HepG2 (cell line): ENCODE results near the gene EIF2S2. TPM values are rescaled to one million over a fixed set of nuclear protein-coding genes. Genes with fewer than 3 reads are reported as not detected.

Source experiments
- EP300 ChIP-seq, 3 experiments: sonication (generic) in 1 of 3; formaldehyde crosslinking in 1 of 3; IDR thresholded peaks; 2 replicates each; pipeline versions ENCODE4 v1.5.1 to v1.6.1; 2011 to 2020; ENCODE audit warnings: low read depth in 2 of 3, low read length in 2 of 3, borderline replicate concordance in 1 of 3, improper control_type of control experiment in 1 of 3, mild to moderate bottlenecking in 1 of 3, missing genetic modification reagents in 1 of 3, moderate library complexity in 1 of 3
- FIP1L1 ChIP-seq: fragments of 200-400 bp; formaldehyde crosslinking; IDR thresholded peaks from 2 replicates; pipeline ENCODE4 v1.6.1; 2018; ENCODE audit warnings: low read depth, mild to moderate bottlenecking, low read length, moderate library complexity, borderline replicate concordance; ENCODE audit not compliant: insufficient read depth
- KLF6 ChIP-seq: IDR thresholded peaks from 2 replicates; pipeline ENCODE4 v1.8.0; 2016; ENCODE audit warnings: missing biosample characterization, missing genetic modification reagents
- MYNN ChIP-seq: sonication (generic); formaldehyde crosslinking; IDR thresholded peaks from 2 replicates; pipeline ENCODE4 v1.4.0; 2020; ENCODE audit warnings: mild to moderate bottlenecking, low read depth, missing genetic modification reagents
- NFKBIZ ChIP-seq: IDR thresholded peaks from 2 replicates; pipeline ENCODE4 v1.6.1; 2018; ENCODE audit warnings: missing genetic modification reagents, missing compliant biosample characterization
- NR1H2 ChIP-seq: sonication (generic); formaldehyde crosslinking; IDR thresholded peaks from 2 replicates; pipeline ENCODE4 v1.8.1; 2022; ENCODE audit warnings: low read depth, missing genetic modification reagents, borderline replicate concordance
- ONECUT2 ChIP-seq: sonication (generic); formaldehyde crosslinking; IDR thresholded peaks from 2 replicates; pipeline ENCODE4 v1.4.0; 2020; ENCODE audit warnings: missing genetic modification reagents
- RAD21 ChIP-seq: fragments of 450-650 bp; formaldehyde crosslinking; IDR thresholded peaks from 2 replicates; pipeline ENCODE4 v1.5.0; 2020; ENCODE audit warnings: mild to moderate bottlenecking
- SETDB1 ChIP-seq: sonication (generic); formaldehyde crosslinking; IDR thresholded peaks from 2 replicates; pipeline ENCODE4 v1.5.1; 2020; ENCODE audit warnings: missing genetic modification reagents, mild to moderate bottlenecking, borderline replicate concordance
- SP1 ChIP-seq, 2 experiments: fragments of 450-650 bp in 1 of 2; sonication (generic) in 1 of 2; formaldehyde crosslinking in 1 of 2; IDR thresholded peaks; 2 replicates each; pipeline versions ENCODE4 v1.4.0 to v1.6.1; 2016 to 2020; ENCODE audit warnings: missing genetic modification reagents in 1 of 2
- ZNF17 ChIP-seq: sonication (generic); formaldehyde crosslinking; IDR thresholded peaks from 2 replicates; pipeline ENCODE4 v1.5.0; 2020; ENCODE audit warnings: mild to moderate bottlenecking, missing genetic modification reagents
- ZNF550 ChIP-seq: sonication (generic); formaldehyde crosslinking; IDR thresholded peaks from 2 replicates; pipeline ENCODE4 v1.4.0; 2020; ENCODE audit warnings: mild to moderate bottlenecking, missing genetic modification reagents, borderline replicate concordance
- ZNF747 ChIP-seq: sonication (generic); formaldehyde crosslinking; IDR thresholded peaks from 2 replicates; pipeline ENCODE4 v1.8.1; 2023; ENCODE audit warnings: missing genetic modification reagents, mild to moderate bottlenecking, borderline replicate concordance
- polyA plus RNA-seq, 8 experiments: library from polyadenylated mRNA; depleted of rRNA in 3 of 8; stranded (reverse) in 7 of 8; unstranded in 1 of 8; fragments of >200 nt; fragmentation: Illumina TruSeq in 4 of 8; extraction: Trizol in 4 of 8; gene quantifications; 2 replicates each; pipeline versions ENCODE4 v1.2.1 to v1.2.3, GENCODE V29; 2011 to 2016; ENCODE audit warnings: low read depth in 4 of 8, missing spikeins in 1 of 8, mixed read lengths in 1 of 8; ENCODE audit not compliant: insufficient read depth in 1 of 8
- total RNA-seq, 5 experiments: library from RNA; depleted of rRNA; stranded (reverse); fragments of >200 nt; fragmentation: Illumina TruSeq; extraction: Trizol; gene quantifications; 2 replicates each; pipeline ENCODE4 v1.2.3, GENCODE V29; 2016; ENCODE audit warnings: low read depth in 1 of 5
- TF ChIP-seq, protein P1 (sequence below): sonication (generic); formaldehyde crosslinking; conservative IDR thresholded peaks from 2 replicates; pipeline ENCODE4 v1.4.0; 2020; ENCODE audit warnings: missing genetic modification reagents
- TF ChIP-seq, protein P2 (sequence below): sonication (generic); formaldehyde crosslinking; IDR thresholded peaks from 2 replicates; pipeline ENCODE4 v1.8.1; 2023; ENCODE audit warnings: mild to moderate bottlenecking, inconsistent platforms, moderate library complexity, missing genetic modification reagents, borderline replicate concordance
- TF ChIP-seq, protein P3 (sequence below): sonication (generic); formaldehyde crosslinking; IDR thresholded peaks from 2 replicates; pipeline ENCODE4 v1.4.0; 2020; ENCODE audit warnings: missing genetic modification reagents, borderline replicate concordance
- TF ChIP-seq, protein P4 (sequence below): IDR thresholded peaks from 2 replicates; pipeline ENCODE4 v1.6.1; 2016; ENCODE audit warnings: mild to moderate bottlenecking

The EIF2S2 gene
- total and polyA plus RNA-seq, 2 of the 13 experiments (the other 11 are each of a cell fraction or from before 2014, with no cell fraction given), result 126 to 213 TPM

GRCh38 chr20:34111702-34112599 is at the start of gene EIF2S2 (continued):
- TF ChIP-seq, protein P1, sequence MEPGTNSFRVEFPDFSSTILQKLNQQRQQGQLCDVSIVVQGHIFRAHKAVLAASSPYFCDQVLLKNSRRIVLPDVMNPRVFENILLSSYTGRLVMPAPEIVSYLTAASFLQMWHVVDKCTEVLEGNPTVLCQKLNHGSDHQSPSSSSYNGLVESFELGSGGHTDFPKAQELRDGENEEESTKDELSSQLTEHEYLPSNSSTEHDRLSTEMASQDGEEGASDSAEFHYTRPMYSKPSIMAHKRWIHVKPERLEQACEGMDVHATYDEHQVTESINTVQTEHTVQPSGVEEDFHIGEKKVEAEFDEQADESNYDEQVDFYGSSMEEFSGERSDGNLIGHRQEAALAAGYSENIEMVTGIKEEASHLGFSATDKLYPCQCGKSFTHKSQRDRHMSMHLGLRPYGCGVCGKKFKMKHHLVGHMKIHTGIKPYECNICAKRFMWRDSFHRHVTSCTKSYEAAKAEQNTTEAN, result peak; percentile 88
- TF ChIP-seq, protein P2, sequence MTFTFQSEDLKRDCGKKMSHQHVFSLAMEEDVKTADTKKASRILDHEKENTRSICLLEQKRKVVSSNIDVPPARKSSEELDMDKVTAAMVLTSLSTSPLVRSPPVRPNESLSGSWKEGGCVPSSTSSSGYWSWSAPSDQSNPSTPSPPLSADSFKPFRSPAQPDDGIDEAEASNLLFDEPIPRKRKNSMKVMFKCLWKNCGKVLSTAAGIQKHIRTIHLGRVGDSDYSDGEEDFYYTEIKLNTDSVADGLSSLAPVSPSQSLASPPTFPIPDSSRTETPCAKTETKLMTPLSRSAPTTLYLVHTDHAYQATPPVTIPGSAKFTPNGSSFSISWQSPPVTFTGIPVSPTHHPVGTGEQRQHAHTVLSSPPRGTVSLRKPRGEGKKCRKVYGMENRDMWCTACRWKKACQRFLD (CRISPR knock-in tag), result peak; percentile 99
- TF ChIP-seq ZNF17 (CRISPR knock-in tag) (no peak; the same call in 1 of the 2 replicates), NFKBIZ (CRISPR knock-in tag) (peak; percentile 96; the same call in 1 of the 2 replicates), EP300 (IDR thresholded peaks at IDR 0.05; ENCODE audit: low read depth in 2 of 2, low read length in 2 of 2) (peak in 1 of 2 experiments; percentile 76; a peak in 2 of 4 replicates), EP300 (CRISPR knock-in tag; IDR thresholded peaks at IDR 0.05; ENCODE audit: borderline replicate concordance) (peak; percentile 69; the same call in 1 of the 2 replicates), SP1 (IDR thresholded peaks at IDR 0.05) (no peak), SP1 (CRISPR knock-in tag; IDR thresholded peaks at IDR 0.05) (0 out of 2 replicates have a peak, but pooled peaks have one; percentile 17), NR1H2 (CRISPR knock-in tag) (no peak; the same call in 1 of the 2 replicates), ZNF550 (CRISPR knock-in tag) (peak; percentile 90; the same call in 1 of the 2 replicates), ZNF747 (peak; percentile 84; the same call in 1 of the 2 replicates), FIP1L1 (peak; percentile 98), KLF6 (peak; percentile 97), ONECUT2 (CRISPR knock-in tag) (no peak; the same call in 1 of the 2 replicates), RAD21 (CRISPR knock-in tag) (peak; percentile 83), SETDB1 (no peak), MYNN (CRISPR knock-in tag) (peak; percentile 77)
- TF ChIP-seq, protein P3, sequence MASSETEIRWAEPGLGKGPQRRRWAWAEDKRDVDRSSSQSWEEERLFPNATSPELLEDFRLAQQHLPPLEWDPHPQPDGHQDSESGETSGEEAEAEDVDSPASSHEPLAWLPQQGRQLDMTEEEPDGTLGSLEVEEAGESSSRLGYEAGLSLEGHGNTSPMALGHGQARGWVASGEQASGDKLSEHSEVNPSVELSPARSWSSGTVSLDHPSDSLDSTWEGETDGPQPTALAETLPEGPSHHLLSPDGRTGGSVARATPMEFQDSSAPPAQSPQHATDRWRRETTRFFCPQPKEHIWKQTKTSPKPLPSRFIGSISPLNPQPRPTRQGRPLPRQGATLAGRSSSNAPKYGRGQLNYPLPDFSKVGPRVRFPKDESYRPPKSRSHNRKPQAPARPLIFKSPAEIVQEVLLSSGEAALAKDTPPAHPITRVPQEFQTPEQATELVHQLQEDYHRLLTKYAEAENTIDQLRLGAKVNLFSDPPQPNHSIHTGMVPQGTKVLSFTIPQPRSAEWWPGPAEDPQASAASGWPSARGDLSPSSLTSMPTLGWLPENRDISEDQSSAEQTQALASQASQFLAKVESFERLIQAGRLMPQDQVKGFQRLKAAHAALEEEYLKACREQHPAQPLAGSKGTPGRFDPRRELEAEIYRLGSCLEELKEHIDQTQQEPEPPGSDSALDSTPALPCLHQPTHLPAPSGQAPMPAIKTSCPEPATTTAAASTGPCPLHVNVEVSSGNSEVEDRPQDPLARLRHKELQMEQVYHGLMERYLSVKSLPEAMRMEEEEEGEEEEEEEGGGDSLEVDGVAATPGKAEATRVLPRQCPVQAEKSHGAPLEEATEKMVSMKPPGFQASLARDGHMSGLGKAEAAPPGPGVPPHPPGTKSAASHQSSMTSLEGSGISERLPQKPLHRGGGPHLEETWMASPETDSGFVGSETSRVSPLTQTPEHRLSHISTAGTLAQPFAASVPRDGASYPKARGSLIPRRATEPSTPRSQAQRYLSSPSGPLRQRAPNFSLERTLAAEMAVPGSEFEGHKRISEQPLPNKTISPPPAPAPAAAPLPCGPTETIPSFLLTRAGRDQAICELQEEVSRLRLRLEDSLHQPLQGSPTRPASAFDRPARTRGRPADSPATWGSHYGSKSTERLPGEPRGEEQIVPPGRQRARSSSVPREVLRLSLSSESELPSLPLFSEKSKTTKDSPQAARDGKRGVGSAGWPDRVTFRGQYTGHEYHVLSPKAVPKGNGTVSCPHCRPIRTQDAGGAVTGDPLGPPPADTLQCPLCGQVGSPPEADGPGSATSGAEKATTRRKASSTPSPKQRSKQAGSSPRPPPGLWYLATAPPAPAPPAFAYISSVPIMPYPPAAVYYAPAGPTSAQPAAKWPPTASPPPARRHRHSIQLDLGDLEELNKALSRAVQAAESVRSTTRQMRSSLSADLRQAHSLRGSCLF (CRISPR knock-in tag), result peak; percentile 94; the same call in 1 of the 2 replicates
- TF ChIP-seq, protein P4, sequence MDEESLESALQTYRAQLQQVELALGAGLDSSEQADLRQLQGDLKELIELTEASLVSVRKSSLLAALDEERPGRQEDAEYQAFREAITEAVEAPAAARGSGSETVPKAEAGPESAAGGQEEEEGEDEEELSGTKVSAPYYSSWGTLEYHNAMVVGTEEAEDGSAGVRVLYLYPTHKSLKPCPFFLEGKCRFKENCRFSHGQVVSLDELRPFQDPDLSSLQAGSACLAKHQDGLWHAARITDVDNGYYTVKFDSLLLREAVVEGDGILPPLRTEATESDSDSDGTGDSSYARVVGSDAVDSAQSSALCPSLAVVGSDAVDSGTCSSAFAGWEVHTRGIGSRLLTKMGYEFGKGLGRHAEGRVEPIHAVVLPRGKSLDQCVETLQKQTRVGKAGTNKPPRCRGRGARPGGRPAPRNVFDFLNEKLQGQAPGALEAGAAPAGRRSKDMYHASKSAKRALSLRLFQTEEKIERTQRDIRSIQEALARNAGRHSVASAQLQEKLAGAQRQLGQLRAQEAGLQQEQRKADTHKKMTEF (CRISPR knock-in tag), result peak; percentile 98
